Measurements from ENCODE around the gene MGLL.

MGLL gene

GRCh38 chr3:127726894-127727293 is 95.4 kb downstream of the MGLL start:
- no peak for TF ChIP-seq CTCF (conservative IDR thresholded peaks at IDR 0.05)
- no peak for TF ChIP-seq ZFX (IDR thresholded peaks at IDR 0.05)

GRCh38 chr3:127723011-127723567 is 99.2 kb downstream of the MGLL start:
- TF ChIP-seq CTCF (conservative IDR thresholded peaks at IDR 0.05) (no peak), ZFX (IDR thresholded peaks at IDR 0.05) (no peak)
- H3K27ac ChIP-seq, result no peak overlapping the region

More at GRCh38 chr3:127726894-127727293, 95.4 kb downstream of the MGLL start:
- H3K27ac ChIP-seq, result no peak overlapping the region

- no peak overlapping the region for H3K27ac ChIP-seq
- TF ChIP-seq CTCF (conservative IDR thresholded peaks at IDR 0.05) (no peak), ZFX (IDR thresholded peaks at IDR 0.05) (no peak)
These were observed 100.1 kb downstream of the MGLL start for GRCh38 chr3:127722091-127722784.

- TF ChIP-seq ZFX (IDR thresholded peaks at IDR 0.05) (no peak), CTCF (conservative IDR thresholded peaks at IDR 0.05) (no peak)
These were observed 101.1 kb downstream of the MGLL start for GRCh38 chr3:127720985-127721935.

GRCh38 chr3:127720161-127720823 is 102.0 kb downstream of the MGLL start:
- no peak overlapping the region for H3K27ac ChIP-seq
- TF ChIP-seq CTCF (conservative IDR thresholded peaks at IDR 0.05) (no peak), ZFX (IDR thresholded peaks at IDR 0.05) (no peak)

More at GRCh38 chr3:127720985-127721935, 101.1 kb downstream of the MGLL start:
- no peak overlapping the region for H3K27ac ChIP-seq

GRCh38 chr3:127719369-127719768 is 102.9 kb downstream of the MGLL start:
- no peak overlapping the region for H3K27ac ChIP-seq
- TF ChIP-seq ZFX (IDR thresholded peaks at IDR 0.05), result no peak
- no peak for TF ChIP-seq CTCF (conservative IDR thresholded peaks at IDR 0.05)

Data from C4-2B (cell line).